ENCODE measurements around the gene APPL2.
"Not testable (repeated sequence)": the region's sequence is repeated elsewhere in the genome, so short reads cannot be mapped to it uniquely, and the experiment has no call there.

APPL2 gene

GRCh38 chr12:105192624-105193225 lies 43.2 kb downstream of the APPL2 start:
- DNase-seq (ENCODE audit: low spot score) = no peak

DNA sequence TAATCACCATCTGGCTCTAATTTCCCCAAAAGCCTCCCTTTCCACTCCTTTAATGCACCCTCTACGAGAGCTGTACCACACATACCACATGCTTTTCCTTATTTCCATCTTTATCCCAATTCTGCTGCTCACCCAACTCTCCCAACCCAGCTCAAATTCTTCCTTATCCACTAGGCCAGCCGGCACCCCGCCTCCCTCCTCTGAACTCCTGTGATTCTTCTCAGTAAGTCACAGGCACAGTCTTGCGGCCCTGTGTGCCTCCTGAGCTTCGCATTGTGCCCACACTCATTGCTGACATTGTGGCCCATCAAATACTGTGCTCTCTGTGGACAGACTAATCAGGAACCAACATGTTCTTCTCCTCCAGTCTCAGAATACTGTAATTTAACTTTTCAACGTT lies 45.4 kb downstream of the APPL2 start:
- DNase-seq (ENCODE audit: low spot score) = no peak

- DNase-seq (ENCODE audit: low spot score) = no peak
Observed at GRCh38 chr12:105189293-105189692, 46.7 kb downstream of the APPL2 start.

DNA sequence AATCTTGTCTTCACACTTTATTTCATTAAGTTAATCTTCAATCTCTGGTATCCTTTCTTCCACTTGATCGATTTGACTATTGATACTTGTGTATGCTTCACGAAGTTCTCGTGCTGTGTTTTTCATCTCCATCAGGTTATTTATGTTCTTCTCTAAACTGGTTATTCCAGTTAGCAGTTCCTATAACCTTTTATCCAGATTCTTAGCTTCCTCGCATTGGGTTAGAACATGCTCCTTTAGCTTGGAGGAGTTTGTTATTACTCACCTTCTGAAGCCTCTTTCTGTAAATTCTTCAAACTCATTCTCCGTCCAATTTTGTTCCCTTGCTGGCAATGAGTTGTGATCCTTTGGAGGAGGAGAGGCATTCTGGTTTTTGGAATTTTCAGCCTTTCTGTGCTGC lies 52.0 kb downstream of the APPL2 start:
- DNase-seq (ENCODE audit: low spot score) = not testable (repeated sequence)

DNA sequence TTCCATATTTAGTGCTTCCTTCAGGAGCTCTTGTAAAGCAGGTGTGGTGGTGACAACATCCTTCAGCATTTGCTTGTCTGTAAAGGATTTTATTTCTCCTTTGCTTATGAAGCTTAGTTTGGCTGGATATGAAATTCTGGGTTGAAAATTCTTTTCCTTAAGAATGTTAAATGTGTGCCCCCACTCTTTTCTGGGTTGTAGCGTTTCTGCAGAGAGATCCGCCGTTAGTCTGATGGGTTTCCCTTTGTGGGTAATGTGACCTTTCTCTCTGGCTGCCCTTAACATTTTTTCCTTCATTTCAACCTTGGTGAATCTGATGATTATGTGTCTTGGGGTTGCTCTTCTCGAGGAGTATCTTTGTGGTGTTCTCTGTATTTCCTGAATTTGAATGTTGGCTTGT lies 52.6 kb downstream of the APPL2 start:
- not testable (repeated sequence) for DNase-seq (ENCODE audit: low spot score)

DNA sequence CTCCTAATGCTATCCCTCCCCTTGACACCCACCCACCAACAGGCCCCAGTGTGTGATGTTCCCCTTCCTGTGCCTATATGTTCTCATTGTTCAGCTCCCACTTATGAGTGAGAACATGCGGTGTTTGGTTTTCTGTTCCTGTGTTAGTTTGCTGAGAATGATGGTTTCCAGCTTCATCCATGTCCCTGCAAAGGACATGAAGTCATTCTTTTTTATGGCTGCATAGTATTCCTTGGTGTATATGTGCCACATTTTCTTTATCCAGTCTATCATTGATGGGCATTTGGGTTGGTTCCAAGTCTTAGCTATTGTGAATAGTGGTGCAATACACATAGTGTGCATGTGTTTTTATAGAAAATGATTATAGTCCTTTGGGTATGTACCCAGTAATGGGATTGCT lies 56.9 kb downstream of the APPL2 start:
- DNase-seq (ENCODE audit: low spot score) = not testable (repeated sequence)

- DNase-seq (ENCODE audit: low spot score) = no peak
Observed at GRCh38 chr12:105177208-105177607, 58.8 kb downstream of the APPL2 start.

GRCh38 chr12:105175397-105175990 lies 60.5 kb downstream of the APPL2 start:
- DNase-seq (ENCODE audit: low spot score) = no peak

- no peak for DNase-seq (ENCODE audit: low spot score)
Observed at GRCh38 chr12:105171691-105172436, 64.1 kb downstream of the APPL2 start.

DNA sequence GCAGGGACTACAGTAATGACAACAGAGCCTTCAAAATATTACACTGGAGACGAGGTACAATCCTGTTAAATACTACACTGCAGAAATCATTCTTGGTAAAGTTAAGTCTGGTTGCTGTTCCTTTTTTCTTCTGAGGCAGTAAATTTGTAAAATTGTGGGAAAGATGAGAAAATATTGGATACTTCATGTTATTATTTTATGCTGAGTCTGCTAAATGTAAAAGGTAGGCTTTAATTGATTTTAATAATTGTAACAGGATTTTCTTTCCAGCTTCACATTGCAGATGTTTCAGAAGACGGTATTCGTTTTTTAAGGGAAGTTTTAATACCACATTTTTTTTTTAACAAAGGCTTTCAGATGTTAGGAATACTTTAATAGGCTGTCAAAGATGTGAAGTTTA lies 65.8 kb downstream of the APPL2 start:
- DNase-seq (ENCODE audit: low spot score) = no peak

- DNase-seq (ENCODE audit: low spot score) = no peak
Observed at GRCh38 chr12:105168006-105168405, 68.0 kb downstream of the APPL2 start.

DNA sequence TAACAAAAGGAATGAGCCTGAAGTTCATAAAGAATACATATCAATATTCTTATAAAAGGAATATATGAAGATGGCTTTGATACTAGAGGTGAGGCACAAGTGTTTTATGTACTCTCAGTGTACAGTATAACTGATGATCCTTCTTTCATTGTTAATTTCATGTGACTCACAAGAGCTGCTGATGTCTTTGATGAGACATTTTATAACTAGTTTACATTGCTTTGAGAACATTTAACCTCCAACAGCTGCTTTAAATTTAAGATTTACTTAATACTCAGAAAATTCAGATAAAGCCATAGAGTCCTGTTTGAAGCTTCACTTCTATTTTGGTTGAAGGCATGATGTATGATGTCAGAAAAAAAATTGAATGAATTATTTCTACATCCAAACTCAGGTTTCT lies 68.6 kb downstream of the APPL2 start:
- no peak for DNase-seq (ENCODE audit: low spot score)

GRCh38 chr12:105166736-105167135 lies 69.2 kb downstream of the APPL2 start:
- no peak for DNase-seq (ENCODE audit: low spot score)

- no peak for DNase-seq (ENCODE audit: low spot score)
Observed at GRCh38 chr12:105164068-105164467, 71.9 kb downstream of the APPL2 start.

- no peak for DNase-seq (ENCODE audit: low spot score)
Observed at GRCh38 chr12:105162174-105162573, 73.8 kb downstream of the APPL2 start.

DNA sequence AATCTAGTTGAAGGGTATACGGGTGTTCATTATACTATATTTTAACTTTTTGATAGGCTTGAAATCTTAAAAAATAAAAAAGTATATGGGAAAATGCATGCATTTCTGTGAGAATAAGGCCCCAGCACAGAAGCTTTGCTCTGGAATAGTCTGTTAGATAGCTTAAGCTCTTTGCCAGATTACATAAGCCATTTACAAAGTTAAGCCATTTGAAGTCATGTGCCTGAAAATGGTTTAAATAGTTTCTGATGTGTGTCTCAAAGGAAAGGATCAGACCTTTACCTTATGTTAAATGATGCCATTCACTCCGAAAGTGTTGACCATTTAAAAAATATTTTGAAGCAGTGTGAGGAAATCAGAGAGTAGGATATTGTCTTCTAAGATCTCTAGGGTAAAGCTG lies 77.1 kb downstream of the APPL2 start:
- no peak for DNase-seq (ENCODE audit: low spot score)

GRCh38 chr12:105157606-105158005 lies 78.4 kb downstream of the APPL2 start:
- no peak for DNase-seq (ENCODE audit: low spot score)

DNA sequence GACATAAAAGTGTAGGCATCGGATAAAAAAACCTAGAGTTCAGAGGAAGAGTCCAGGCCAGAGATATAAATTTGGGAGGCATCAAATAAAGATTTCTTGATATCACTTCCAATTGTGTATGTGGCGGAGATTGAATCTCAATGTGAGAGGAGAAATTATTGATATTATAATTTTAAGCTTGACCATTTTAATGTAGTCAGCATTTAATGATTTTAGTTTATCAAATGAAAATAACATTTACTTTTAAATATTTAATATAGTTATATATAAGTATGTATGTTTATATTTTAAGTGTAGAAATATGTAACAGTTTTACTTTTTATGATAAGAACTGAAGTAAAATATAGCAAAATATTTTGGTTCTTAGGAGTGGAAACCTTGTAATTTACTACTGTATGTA lies 79.7 kb downstream of the APPL2 start:
- no peak for DNase-seq (ENCODE audit: low spot score)

GRCh38 chr12:105142259-105142658 lies 93.7 kb downstream of the APPL2 start:
- DNase-seq (ENCODE audit: low spot score) = no peak

GRCh38 chr12:105141320-105141922 lies 94.6 kb downstream of the APPL2 start:
- DNase-seq (ENCODE audit: low spot score) = no peak

DNA sequence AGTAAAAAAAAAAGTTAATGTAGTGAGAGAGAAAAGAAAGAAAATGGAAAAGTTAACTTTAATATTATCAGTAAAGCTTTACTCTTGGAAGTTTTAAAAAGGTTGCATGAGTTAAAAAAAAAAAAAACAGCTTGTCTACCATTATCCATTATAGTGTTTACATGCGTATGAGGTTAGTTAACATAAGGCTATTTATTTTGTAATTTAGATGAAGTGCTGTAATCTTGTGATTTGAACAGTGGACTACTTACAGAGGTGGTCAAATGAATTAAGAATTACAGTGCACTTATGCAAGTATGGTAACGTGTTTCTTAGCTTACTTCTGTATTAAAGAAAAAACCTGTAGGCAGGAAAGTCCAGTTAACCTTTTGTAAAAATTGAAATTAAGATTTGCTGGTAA lies 97.7 kb downstream of the APPL2 start:
- no peak for DNase-seq (ENCODE audit: low spot score)

Data from ecto neural progenitor cell (in vitro differentiated cells).